Parathyroid adenoma (tissue), 2 donors: Measurements from ENCODE around the gene UTY.

Experiments
- H2AFZ ChIP-seq: fragments of 300-600 bp; sonication (generic); one replicate; pipeline ENCODE4 v1.7.0; 2017; ENCODE audit warnings: antibody characterized with exemption, mild to moderate bottlenecking
- H3K27ac ChIP-seq: fragments of 300-600 bp; sonication (generic); one replicate; pipeline ENCODE4 v1.7.0; 2017
- H3K27me3 ChIP-seq: fragments of 300-600 bp; sonication (generic); one replicate; pipeline ENCODE4 v1.7.0; 2017; ENCODE audit warnings: low read length; ENCODE audit not compliant: control insufficient read depth, insufficient read depth
- H3K36me3 ChIP-seq: fragments of 300-600 bp; sonication (generic); one replicate; pipeline ENCODE4 v1.7.0; 2017; ENCODE audit warnings: low read length; ENCODE audit not compliant: control insufficient read depth, insufficient read depth
- H3K4me1 ChIP-seq: fragments of 300-600 bp; sonication (generic); one replicate; pipeline ENCODE4 v1.7.0; 2017; ENCODE audit warnings: control low read depth
- H3K4me2 ChIP-seq: fragments of 300-600 bp; sonication (generic); one replicate; pipeline ENCODE4 v1.7.0; 2017; ENCODE audit warnings: low read length
- H3K4me3 ChIP-seq: fragments of 300-600 bp; sonication (generic); one replicate; pipeline ENCODE4 v1.7.0; 2017; ENCODE audit warnings: low read depth, low read length
- H3K79me2 ChIP-seq: fragments of 300-600 bp; sonication (generic); one replicate; pipeline ENCODE4 v1.7.0; 2017; ENCODE audit warnings: control low read depth
- H3K9ac ChIP-seq: fragments of 300-600 bp; sonication (generic); one replicate; pipeline ENCODE4 v1.7.0; 2017; ENCODE audit warnings: mild to moderate bottlenecking
- H3K9me3 ChIP-seq: fragments of 300-600 bp; sonication (generic); one replicate; pipeline ENCODE4 v1.7.0; 2017; ENCODE audit warnings: low read length; ENCODE audit not compliant: control insufficient read depth
- CTCF ChIP-seq: fragments of 300-600 bp; sonication (generic); IDR thresholded peaks from one replicate; pipeline ENCODE4 v1.7.0; 2017; ENCODE audit warnings: antibody characterized with exemption, mild to moderate bottlenecking
- donor health status: primary hyperparathyroidism.

UTY gene

GRCh38 chrY:13363641-13364040 lies 116.2 kb downstream of the UTY start:
- no peak for TF ChIP-seq CTCF
- Histone ChIP-seq H3K27ac (no peak overlapping the region), H3K27me3 (no peaks in the 10 kb centered on the region)

GRCh38 chrY:13362662-13363061 lies 117.2 kb downstream of the UTY start:
- Histone ChIP-seq H3K27me3 (no peaks in the 10 kb centered on the region), H3K9me3 (no peaks in the 10 kb centered on the region), H3K4me1 (no peaks in the 10 kb centered on the region), H3K27ac (no peak overlapping the region), H3K9ac (no peak overlapping the region), H3K36me3 (no peaks in the 10 kb centered on the region), H3K79me2 (no peaks in the 10 kb centered on the region), H3K4me2 (no peak overlapping the region), H2AFZ (no peak overlapping the region), H3K4me3 (no peak overlapping the region)
- TF ChIP-seq CTCF = no peak

More at GRCh38 chrY:13363641-13364040, 116.2 kb downstream of the UTY start:
- Histone ChIP-seq H3K4me3 (no peak overlapping the region), H3K9ac (no peak overlapping the region), H3K4me2 (no peak overlapping the region), H2AFZ (no peak overlapping the region), H3K36me3 (no peaks in the 10 kb centered on the region), H3K4me1 (no peaks in the 10 kb centered on the region), H3K79me2 (no peaks in the 10 kb centered on the region), H3K9me3 (no peaks in the 10 kb centered on the region)

GRCh38 chrY:13361656-13362636 lies 117.9 kb downstream of the UTY start:
- Histone ChIP-seq H3K27ac (no peak overlapping the region), H3K9ac (no peak overlapping the region), H3K36me3 (no peaks in the 10 kb centered on the region), H3K79me2 (no peaks in the 10 kb centered on the region), H3K4me3 (no peak overlapping the region), H3K4me1 (no peaks in the 10 kb centered on the region), H2AFZ (no peak overlapping the region), H3K4me2 (no peak overlapping the region), H3K9me3 (no peaks in the 10 kb centered on the region), H3K27me3 (no peaks in the 10 kb centered on the region)
- no peak for TF ChIP-seq CTCF

- Histone ChIP-seq H3K27ac (no peak overlapping the region), H3K27me3 (no peaks in the 10 kb centered on the region), H3K36me3 (no peaks in the 10 kb centered on the region), H3K9ac (no peak overlapping the region), H3K4me1 (no peaks in the 10 kb centered on the region), H3K4me3 (no peak overlapping the region), H3K79me2 (no peaks in the 10 kb centered on the region), H3K9me3 (no peaks in the 10 kb centered on the region), H3K4me2 (no peak overlapping the region), H2AFZ (no peak overlapping the region)
- no peak for TF ChIP-seq CTCF
These were observed 128.4 kb downstream of the UTY start for GRCh38 chrY:13351443-13351842.

GRCh38 chrY:13347106-13347505 lies 132.7 kb downstream of the UTY start:
- Histone ChIP-seq H3K4me1 (no peaks in the 10 kb centered on the region), H3K36me3 (no peaks in the 10 kb centered on the region), H3K79me2 (no peaks in the 10 kb centered on the region), H3K9ac (no peak overlapping the region), H3K4me3 (no peak overlapping the region), H2AFZ (no peak overlapping the region), H3K4me2 (no peak overlapping the region), H3K9me3 (no peaks in the 10 kb centered on the region), H3K27ac (no peak overlapping the region), H3K27me3 (no peaks in the 10 kb centered on the region)
- no peak for TF ChIP-seq CTCF
